NCI-H82 treated with DMSO at 0.1 percent for 48 hours (cell line): ENCODE measurements around the gene LRRC25.
"Not testable (repeated sequence)": the region's sequence is repeated elsewhere in the genome, so short reads cannot be mapped to it uniquely, and the experiment has no call there.

ENCODE experiments used
- DNase-seq: peaks from one replicate; lab custom pipeline; 2025; ENCODE audit not compliant: unreplicated experiment; lab: John Stamatoyannopoulos, UW

LRRC25 gene

DNA sequence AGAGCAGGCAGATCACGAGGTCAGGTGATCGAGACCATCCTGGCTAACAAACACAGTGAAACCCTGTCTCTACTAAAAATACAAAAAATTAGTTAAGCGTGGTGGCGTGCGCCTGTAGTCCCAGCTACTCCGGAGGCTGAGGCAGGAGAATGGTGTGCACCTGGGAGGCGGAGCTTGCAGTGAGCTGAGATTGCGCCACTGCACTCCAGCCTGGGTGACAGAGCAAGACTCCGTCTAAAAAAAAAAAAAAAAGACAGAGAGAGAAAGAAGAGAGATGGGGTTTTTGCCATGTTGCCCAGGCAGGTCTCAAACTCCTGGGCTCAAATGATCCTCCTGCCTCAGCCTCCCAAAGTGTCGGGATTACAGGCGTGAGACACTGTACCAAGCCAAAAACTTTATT is 8.3 kb upstream of the LRRC25 start:
- DNase-seq: not testable (repeated sequence)

DNA sequence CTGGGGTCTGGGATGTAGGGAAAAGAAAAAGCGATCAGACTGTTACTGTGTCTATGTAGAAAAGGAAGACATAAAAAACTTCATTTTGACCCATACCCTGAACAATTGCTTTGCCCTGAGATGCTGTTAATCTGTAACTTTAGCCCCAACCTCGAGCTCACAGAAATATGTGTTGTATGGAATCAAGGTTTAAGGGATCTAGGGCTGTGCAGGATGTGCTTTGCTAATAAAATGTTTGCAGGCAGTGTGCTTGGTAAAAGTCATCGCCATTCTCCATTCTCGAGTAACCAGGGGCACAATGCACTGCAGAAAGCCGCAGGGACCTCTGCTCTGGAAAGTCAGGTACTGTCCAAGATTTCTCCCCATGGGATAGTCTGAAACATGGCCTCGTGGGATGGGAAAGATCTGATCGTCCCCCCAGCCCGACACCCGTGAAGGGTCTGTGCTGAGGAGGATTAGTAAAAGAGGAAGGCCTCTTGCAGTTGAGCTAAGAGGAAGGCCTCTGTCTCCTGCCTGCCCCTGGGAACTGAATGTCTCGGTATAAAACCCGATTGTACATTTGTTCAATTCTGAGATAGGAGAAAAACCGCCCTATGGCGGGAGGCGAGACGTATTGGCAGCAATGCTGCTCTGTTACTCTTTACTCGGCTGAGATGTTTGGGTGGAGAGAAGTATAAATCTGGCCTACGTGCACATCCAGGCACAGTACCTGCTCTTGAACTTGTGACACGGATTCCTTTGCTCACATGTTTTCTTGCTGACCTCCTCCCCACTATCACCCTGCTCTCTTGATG is 5.2 kb upstream of the LRRC25 start:
- not testable (repeated sequence) for DNase-seq

DNA sequence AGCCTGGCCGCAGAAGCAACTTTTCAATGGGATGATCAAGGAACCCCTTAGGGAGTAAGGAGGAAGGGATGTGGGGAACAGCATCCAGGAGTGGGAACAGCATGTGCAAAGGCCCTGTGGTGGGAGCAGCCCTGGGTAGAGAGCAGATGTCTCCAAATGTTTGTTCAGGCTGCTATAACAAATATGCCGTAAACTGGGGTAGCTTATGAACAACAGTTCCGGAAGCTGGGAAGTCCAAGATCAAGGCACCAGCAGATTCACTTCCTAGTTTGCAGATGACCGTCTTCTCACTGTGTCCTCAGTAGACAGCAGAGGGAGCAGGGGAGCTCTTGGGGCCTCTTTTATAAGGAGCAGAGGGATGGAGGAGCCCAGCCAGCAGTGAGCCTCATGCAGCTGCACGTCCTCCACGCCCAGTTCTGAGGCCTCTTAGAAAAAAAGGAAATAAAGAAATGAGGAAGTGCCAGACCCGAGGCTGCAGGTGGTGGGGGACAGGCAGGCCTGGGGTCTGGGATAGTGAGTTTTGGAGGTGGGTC is 4.2 kb upstream of the LRRC25 start:
- no peak for DNase-seq

DNA sequence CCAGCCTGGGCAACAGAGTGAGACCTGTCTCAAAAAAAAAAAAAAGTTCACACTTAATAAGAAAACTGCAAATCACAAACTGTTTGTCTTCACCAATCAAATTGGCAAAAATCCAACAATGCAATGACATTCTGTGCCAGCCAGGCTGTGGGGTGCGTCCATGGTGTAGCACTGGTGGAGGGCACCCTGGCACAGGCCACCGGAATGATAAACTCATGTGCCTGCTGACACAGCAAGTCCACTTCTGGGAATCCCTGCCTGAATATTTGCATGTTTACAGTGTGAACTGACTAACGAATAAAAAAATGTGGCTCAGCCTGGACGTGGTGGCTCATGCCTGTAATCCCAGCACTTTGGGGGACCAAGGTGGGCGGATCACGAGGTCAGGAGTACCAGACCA is 1.6 kb upstream of the LRRC25 start:
- no peak for DNase-seq

DNA sequence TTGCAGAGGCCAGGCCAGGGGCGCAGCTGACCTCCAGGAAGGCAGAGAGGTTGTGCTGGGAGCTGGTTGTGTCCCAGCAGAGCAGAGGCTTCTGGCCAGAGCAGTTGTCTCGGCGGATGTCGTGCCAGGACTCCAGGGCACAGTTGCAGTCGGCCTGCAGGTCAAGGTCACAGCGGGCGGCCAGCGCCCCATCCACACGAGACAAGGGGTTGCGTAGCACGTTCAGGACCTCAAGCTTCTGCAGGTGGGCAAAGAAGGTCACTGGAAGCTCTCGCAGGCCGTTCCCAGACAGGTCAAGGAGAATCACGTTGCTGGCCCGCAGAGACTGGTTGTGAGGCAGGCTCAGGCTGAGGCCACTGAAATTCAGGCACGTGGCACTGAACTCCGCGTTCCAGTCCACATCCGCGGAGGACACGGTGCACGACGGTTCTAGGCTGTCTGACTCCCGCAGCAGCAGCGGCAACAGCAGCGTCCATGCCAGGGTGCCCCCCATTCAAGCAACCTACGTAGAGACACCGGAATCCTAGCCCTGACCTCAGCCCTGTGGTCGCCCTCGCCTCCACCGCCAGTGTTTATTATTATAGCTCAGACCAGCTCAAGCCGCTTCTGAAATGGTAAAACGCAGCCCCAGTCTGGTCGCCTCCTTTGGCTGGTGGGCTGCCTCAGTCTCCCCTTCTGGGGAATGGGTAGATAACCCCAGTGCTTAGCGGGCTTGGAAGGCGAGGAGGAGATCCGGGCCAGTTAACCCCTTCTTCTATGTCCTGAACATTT is 766 bp downstream of the LRRC25 start:
- no peak for DNase-seq

DNA sequence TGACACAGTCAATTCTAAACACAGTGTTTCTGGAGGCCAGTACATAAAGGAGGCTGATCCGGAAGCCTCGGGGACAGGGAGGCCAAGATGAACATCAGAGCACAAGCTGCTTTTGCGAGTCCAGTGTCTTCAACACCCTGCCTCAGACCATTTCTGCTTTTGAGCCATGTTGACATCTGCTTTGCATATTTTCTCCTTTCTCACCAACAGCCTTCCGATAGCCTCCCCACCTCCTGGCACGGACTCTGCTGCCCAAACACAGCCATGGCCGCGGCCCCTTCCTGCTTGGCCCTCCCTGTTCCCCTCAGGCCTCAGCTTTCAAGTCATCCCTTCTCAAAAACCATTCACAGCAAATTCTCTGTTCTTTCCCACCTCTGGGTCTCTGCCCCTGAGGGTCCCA is 3.6 kb downstream of the LRRC25 start:
- DNase-seq: no peak

DNA sequence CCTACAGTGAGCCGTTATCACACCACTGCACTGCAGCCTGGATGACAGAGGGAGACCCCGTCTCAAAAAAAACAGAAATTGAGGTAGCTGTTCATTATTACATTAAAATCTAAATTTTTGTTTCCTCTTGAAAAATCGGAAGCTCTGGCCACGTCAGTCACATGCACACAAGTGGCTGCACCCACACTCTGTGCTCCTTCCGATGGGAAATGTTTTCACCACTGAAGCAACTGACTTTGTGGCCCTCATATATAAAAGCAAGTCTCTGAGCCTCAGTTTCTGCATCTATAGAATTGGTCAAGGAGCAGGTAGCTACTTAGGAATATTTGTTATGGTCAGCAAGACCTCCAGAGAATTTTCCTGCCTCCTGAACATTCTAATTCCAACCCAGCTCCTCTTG is 4.5 kb downstream of the LRRC25 start:
- DNase-seq: no peak

DNA sequence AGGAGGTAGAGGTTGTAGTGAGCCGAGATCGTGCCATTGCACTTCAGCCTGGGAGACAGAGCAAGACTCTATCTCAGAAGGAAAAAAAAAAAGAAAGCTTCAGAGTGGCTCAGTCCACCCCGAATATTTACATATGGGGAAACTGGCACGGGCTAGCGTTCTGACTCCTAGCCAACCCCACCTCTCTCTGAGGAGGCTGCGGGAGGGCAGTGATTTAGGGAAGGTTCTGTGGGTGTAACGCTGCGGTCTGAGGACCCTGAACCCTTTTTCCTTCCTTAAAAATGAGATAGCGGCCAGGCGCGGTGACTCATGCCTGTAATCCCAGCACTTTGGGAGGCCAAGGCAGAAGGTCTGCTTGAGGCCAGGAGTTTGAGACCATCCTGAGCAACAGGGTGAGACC is 5.0 kb downstream of the LRRC25 start:
- DNase-seq: no peak

DNA sequence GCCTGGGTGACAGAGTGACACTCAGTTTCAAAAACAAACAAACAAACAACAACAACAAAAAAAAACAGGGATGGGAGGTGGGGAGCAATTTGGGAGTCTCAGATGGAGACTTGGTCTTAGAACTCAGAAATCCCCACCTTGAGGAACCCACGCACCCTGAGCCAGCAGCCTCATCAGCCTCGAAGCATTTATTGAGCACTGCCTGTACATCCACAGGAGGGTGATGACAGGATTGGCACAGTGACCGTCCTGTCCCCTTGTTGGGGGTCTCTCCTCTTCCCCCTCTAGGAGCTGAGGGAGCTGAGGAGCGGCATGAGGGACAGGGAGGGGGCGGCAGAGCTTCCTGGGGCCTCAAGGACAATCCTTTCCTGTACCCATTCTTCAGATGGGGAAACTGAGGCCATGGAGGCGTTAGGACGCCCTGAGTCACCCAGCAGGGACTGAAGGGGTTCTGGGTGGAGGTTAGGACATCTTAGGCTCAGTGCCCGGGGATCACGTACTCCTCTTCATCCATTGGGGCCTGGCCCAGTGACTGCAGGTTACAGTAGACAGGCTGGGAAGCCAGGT is 5.8 kb downstream of the LRRC25 start:
- DNase-seq: no peak

DNA sequence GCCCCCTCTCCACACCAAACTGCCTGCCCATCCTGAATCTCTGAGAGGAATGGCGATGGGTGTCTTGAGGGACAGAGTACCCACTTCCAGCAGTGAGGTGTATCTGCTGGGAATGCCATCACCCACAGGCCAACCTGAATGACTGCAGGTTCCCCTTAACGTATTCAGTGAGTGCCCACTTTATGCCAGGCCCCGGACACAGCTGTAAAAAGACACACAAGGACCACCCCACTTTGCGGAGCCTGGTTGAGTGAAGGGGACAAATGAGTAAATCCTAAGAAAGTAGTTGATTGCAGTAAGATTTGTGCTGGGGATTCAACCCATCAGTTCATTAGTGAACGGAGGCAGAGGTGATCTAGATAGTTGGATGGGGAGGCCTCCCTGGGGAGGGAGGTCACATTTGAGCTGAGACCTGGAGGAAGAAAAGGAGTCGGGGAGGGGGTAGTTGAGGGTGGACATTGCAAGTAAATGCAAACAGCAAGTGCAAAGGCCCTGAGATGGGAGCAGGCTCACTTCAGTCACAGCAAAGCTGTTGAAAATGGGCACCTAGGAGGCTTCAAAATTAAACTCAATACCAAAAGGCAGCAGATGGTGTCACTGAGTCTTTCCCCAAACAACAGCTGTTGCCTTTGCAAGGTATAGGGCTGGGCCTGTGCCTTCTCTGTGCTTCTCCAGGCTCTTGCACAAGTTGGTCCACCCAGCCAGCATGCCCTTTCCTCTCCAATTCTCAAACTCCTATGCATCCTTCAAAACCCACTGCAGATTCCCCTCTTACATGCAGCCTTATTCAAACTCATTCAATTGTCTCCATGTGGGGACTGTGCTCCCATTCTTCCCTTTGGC is 7.1 kb downstream of the LRRC25 start:
- DNase-seq: peak; percentile 74

DNA sequence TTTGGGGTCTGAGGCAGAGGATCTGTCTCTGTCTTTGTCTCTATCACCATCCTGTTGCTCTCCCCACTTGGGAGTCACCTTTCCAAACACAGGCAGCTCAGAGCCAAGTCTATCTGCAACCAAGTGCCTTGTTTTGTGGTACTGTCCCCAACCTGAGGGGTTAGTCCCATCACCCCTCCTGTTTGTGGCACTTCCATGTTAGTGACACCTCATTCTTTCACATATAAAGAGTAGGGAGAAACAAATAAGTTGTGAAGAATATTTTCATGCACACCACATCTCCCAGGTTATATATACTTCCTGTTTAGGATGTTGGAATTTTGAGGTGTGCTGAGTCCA is 7.7 kb downstream of the LRRC25 start:
- DNase-seq: no peak

DNA sequence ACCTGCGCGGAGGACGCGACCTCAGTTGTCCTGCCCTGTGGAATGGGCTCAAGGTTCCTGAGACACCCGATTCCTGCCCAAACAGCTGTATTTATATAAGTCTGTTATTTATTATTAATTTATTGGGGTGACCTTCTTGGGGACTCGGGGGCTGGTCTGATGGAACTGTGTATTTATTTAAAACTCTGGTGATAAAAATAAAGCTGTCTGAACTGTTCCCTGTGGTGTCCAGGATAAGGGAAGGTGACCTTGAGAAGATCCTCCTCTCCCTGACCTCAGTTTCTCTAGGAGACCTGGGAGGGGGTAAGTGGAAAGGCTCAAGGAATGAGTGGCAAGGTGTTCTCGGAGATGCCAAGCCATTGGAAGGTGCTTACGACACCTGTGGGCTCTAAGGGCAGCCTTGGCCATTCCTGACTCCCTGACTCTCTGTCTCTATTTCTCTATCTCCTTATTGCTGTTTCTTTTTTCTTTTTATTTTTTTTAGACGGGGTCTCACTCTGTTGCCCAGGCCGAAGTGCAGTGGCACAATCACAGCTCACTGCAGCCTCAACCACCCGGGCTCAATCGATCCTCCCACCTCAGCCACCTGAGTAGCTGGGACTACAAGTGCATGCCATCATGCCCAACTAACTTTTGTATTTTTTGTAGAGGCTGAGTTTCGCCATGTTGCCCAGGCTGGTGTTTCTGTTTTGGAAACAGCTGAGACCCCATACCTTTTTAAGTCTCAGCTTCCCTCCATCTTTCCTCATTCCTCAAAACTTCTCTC is 8.3 kb downstream of the LRRC25 start:
- no peak for DNase-seq

DNA sequence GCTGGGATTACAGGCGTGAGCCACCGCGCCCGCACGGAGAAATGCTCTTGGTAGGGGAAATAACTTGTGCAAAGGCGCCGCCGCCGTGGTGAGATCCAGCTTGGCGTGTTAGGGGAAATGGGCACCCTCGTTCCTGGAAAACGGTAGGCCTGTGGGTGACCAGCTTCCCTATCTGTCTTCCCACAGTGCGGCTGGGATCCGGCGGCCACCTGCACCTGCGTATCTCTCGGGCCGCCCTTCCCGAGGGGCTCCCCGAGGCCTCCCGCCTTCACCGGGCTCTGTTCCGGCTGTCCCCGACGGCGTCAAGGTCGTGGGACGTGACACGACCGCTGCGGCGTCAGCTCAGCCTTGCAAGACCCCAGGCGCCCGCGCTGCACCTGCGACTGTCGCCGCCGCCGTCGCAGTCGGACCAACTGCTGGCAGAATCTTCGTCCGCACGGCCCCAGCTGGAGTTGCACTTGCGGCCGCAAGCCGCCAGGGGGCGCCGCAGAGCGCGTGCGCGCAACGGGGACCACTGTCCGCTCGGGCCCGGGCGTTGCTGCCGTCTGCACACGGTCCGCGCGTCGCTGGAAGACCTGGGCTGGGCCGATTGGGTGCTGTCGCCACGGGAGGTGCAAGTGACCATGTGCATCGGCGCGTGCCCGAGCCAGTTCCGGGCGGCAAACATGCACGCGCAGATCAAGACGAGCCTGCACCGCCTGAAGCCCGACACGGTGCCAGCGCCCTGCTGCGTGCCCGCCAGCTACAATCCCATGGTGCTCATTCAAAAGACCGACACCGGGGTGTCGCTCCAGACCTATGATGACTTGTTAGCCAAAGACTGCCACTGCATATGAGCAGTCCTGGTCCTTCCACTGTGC is 9.1 kb downstream of the LRRC25 start:
- DNase-seq: peak; percentile 62

DNA sequence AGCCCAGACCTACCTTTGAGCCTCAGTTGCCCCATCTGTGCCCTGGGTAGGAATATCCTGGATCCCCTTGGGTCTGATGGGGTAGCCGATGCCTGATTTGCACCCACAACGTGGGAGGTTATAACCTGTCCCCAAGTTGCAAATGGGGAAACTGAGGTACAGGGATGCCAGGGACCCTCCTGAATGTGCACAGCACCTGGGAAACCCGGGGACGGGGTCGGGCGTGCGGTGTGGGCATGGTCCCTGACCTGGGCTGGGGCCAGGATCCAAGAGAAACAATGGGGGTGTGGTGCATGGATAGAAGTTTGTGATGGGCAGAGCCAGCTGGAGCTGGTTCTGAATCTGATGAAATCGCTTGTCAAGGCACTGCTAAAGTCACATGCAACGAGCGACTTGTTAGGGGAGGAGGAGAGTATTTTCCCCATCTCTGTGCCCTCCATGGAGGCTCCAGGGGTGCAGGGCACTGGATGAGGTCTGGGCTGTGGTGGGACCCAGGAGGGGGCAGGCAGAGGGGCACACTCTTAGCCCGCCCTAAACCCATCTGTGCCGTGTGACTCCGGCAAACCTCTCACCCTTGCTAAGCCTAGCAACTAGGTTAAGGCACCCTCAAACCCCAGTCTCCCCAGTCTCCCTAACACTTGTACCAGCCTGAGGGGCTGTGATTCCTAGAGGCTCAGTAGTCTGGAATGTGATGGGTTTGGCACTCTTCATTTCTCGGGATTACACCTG is 10.7 kb downstream of the LRRC25 start:
- no peak for DNase-seq

DNA sequence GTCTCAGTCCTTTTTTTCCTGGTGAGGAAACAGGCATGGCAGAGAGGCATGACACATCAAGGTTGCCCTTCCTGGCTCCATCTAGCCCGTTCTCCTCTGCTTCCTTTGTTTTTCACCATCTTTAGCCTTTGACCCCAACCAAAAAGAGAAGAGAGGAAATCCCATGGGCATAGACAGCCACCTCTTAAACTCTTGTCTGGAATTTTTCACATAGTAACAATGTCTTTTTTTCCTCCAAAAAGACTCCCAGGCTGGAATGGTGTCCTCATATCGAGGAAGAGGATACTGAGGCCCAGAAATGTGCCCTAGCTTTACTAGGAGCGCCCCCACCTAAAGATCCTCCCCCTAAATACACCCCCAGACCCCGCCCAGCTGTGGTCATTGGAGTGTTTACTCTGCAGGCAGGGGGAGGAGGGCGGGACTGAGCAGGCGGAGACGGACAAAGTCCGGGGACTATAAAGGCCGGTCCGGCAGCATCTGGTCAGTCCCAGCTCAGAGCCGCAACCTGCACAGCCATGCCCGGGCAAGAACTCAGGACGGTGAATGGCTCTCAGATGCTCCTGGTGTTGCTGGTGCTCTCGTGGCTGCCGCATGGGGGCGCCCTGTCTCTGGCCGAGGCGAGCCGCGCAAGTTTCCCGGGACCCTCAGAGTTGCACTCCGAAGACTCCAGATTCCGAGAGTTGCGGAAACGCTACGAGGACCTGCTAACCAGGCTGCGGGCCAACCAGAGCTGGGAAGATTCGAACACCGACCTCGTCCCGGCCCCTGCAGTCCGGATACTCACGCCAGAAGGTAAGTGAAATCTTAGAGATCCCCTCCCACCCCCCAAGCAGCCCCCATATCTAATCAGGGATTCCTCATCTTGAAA is 11.5 kb downstream of the LRRC25 start, which contains the start of gene GDF15:
GDF15 (plus strand) TSS at position 484 of the 868 bp plus-strand sequence; CDS start at position 516, 32 bp downstream.
- no peak for DNase-seq

DNA sequence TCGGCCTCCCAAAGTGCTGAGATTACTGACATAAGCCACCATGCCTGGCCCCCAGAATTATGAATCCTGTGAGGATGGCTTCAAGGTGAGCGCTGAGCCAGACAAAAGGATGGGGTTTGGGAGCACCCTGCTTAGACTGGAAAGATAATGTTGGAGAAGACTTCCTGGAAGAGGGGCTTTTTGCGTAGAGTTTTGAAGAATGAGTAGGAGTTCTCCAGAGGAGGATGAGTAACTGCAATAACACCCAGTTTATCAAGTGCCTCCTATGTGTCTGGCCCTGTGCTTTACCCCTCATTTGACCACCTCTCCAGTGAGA is 12.1 kb downstream of the LRRC25 start:
- no peak for DNase-seq

DNA sequence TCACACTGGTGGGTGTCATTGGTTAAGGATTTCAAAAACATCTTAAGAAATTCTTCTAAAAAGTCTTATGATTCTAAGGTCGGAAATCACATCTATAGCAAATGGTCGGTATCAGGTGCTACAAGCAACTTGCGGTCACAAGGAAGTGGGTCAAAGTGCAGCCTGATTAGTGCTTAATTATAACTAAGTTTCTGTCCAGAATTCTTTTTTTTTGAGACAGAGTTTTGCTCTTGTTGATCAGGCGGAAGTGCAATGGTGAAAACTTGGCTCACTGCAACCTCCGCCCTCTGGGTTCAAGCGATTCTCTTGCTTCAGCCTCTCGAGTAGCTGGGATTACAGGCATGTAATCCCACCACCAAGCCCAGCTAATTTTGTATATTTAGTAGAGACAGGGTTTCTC is 12.6 kb downstream of the LRRC25 start:
- no peak for DNase-seq

DNA sequence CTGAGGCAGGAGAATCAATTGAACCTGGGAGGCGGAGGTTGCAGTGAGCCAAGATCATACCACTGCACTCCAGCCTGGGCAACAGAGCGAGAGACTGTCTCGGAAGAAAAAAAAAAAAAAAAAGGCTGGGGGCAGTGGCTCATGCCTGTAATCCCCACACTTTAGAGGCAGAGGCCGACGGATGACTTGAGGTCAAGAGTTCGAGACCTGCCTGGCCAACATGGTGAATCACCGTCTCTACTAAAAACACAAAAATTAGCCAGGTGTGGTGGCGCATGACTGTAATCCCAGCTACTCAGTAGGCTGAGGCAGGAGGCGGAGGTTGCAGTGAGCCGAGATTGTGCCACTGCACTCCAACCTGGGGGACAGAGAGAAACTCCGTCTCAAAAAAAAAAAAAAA is 13.8 kb downstream of the LRRC25 start:
- DNase-seq: not testable (repeated sequence)
